ENCODE measurements around the gene GPS1. TPM values are rescaled to one million over a fixed set of nuclear protein-coding genes. Genes with fewer than 3 reads are reported as not detected.

The GPS1 gene
- polyA plus RNA-seq, 2 donors: 61.7 to 65.8 TPM

DNA sequence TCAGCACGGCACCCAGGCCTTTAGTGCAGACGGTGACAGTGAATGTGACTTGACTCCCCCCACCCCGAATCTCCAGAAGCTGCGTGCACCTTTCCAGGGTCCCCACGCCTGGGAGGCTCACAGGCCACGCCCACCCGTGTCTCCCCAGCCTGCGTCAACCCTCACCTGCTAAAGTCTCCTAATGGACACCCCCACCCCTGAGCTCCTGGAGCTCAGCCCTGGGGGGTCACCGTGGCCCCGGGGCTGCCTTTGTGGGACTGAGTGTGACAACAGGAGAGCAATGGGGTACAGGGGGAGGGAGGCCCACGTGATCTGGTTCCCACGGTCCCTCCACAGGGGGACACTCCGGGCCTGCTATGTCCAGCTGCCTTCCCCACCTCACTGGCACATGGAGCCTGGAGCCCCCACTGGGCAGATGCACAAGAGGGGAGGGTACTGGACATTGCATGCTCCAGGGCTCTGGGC is 53.8 kb downstream of the GPS1 start:
- 68 to 74% methylated on average over 13 of the region's 13 CpGs for WGBS, 2 donors
- Histone ChIP-seq H3K9me3 (ENCODE audit: control insufficient read depth in 2 of 2, insufficient read depth in 1 of 2, low read depth in 1 of 2, low read length in 1 of 2) (no peaks in the 10 kb centered on the region), H3K27ac (ENCODE audit: low read depth in 2 of 2, low read length in 1 of 2) (peak overlapping the region; percentile 91 to 95), H3K4me3 (ENCODE audit: low read depth in 1 of 2, low read length in 2 of 2) (no peak overlapping the region), H3K27me3 (ENCODE audit: control insufficient read depth in 1 of 2, insufficient read depth in 2 of 2, low read length in 2 of 2) (no peaks in the 10 kb centered on the region), H3K36me3 (ENCODE audit: control insufficient read depth in 2 of 2, insufficient read depth in 2 of 2, low read length in 1 of 2) (no peaks in the 10 kb centered on the region), H3K4me1 (ENCODE audit: control insufficient read depth in 2 of 2, insufficient read depth in 2 of 2, low read length in 1 of 2) (peaks cover 5 to 49% of the 10 kb centered on the region in 2 donors)

GRCh38 chr17:82105882-82106687 is 54.4 kb downstream of the GPS1 start:
- Histone ChIP-seq H3K4me3 (ENCODE audit: low read depth in 1 of 2, low read length in 2 of 2) (peak overlapping the region; percentile 21 to 39), H3K27ac (ENCODE audit: low read depth in 2 of 2, low read length in 1 of 2) (peak overlapping the region; percentile 91 to 95), H3K36me3 (ENCODE audit: control insufficient read depth in 2 of 2, insufficient read depth in 2 of 2, low read length in 1 of 2) (no peaks in the 10 kb centered on the region), H3K9me3 (ENCODE audit: control insufficient read depth in 2 of 2, insufficient read depth in 1 of 2, low read depth in 1 of 2, low read length in 1 of 2) (no peaks in the 10 kb centered on the region), H3K27me3 (ENCODE audit: control insufficient read depth in 1 of 2, insufficient read depth in 2 of 2, low read length in 2 of 2) (no peaks in the 10 kb centered on the region), H3K4me1 (ENCODE audit: control insufficient read depth in 2 of 2, insufficient read depth in 2 of 2, low read length in 1 of 2) (peaks cover 5 to 43% of the 10 kb centered on the region in 2 donors)
- 22 to 24% methylated on average over 21 to 24 of the region's 24 CpGs for WGBS, 2 donors

DNA sequence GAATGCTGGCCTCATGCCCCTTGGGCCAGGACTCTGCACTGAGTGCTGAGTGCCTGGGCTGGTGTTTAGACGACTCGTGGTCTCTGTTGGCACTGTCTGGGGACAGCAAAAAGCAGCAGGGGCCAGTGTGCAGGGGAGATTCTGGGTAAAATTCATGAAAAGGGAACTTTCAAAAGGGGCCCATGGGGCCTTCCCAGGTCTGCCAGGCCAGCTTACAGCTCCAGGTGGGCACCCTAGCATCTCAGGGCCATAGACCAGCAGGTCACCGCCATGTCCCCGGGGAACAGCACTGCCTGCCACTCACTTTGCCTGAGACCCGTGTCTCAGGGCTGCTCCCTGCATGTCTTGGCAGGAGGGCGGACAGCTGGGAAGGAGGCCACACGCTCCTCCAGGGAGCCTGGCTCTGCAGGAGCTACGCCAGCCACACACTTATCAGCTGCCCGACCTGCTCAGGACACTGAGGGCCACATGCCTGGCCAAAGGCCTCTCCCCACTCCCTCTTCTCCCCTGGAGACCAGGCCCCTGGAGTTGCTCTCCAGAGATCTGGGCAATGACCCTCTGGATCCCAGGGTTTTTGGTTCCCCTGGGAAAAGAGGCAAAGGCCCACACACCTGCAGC is 55.1 kb downstream of the GPS1 start:
- peaks cover 5 to 37% of the 10 kb centered on the region in 2 donors for H3K4me1 ChIP-seq (ENCODE audit: control insufficient read depth in 2 of 2, insufficient read depth in 2 of 2, low read length in 1 of 2)
- H3K9me3 ChIP-seq (ENCODE audit: control insufficient read depth in 2 of 2, insufficient read depth in 1 of 2, low read depth in 1 of 2, low read length in 1 of 2): no peaks in the 10 kb centered on the region
- H3K4me3 ChIP-seq (ENCODE audit: low read depth in 1 of 2, low read length in 2 of 2): peak overlapping the region in 1 of 2 donors; percentile 39
- WGBS, 2 donors: 32 to 45% methylated on average over 9 of the region's 9 CpGs
- H3K27ac ChIP-seq (ENCODE audit: low read depth in 2 of 2, low read length in 1 of 2): peak overlapping the region; percentile 91 to 95
- H3K27me3 ChIP-seq (ENCODE audit: control insufficient read depth in 1 of 2, insufficient read depth in 2 of 2, low read length in 2 of 2): no peaks in the 10 kb centered on the region
- H3K36me3 ChIP-seq (ENCODE audit: control insufficient read depth in 2 of 2, insufficient read depth in 2 of 2, low read length in 1 of 2): no peaks in the 10 kb centered on the region

Other genes starting within 250 kb of the GPS1 start
- gene GCGR, start 247.7 kb upstream of the GPS1 start, polyA plus RNA-seq: under 1 TPM; 0.11 to 0.14 TPM
- 10 to 100 TPM; 24.7 to 32.3 TPM for gene MCRIP1, start 218.6 kb upstream of the GPS1 start, polyA plus RNA-seq
- under 1 TPM; 0.25 to 0.98 TPM for gene PPP1R27, start 216.8 kb upstream of the GPS1 start, polyA plus RNA-seq
- gene P4HB, start 191.4 kb upstream of the GPS1 start, polyA plus RNA-seq: 100 to 1,000 TPM; 582 to 595 TPM
- gene ARHGDIA, start 180.6 kb upstream of the GPS1 start, polyA plus RNA-seq: 100 to 1,000 TPM; 201 to 209 TPM
- gene ALYREF, start 160.3 kb upstream of the GPS1 start, polyA plus RNA-seq: 10 to 100 TPM; 16.3 to 61.0 TPM
- 100 to 1,000 TPM; 127 to 187 TPM for gene ANAPC11, start 160.2 kb upstream of the GPS1 start, polyA plus RNA-seq
- gene NPB, start 149.7 kb upstream of the GPS1 start, polyA plus RNA-seq: under 1 TPM; 0.33 to 0.49 TPM
- gene PCYT2, start 140.5 kb upstream of the GPS1 start, polyA plus RNA-seq: 10 to 100 TPM; 23.1 to 46.5 TPM
- gene SIRT7, start 133.7 kb upstream of the GPS1 start, polyA plus RNA-seq: 10 to 100 TPM; 64.9 to 84.0 TPM
- gene MAFG, start 124.2 kb upstream of the GPS1 start, polyA plus RNA-seq: 10 to 100 TPM; 10.3 to 11.9 TPM
- 10 to 100 TPM in 1 of 2 donors, 1 to 10 TPM in 1; 6.5 to 18.1 TPM for gene PYCR1, start 114.6 kb upstream of the GPS1 start, polyA plus RNA-seq
- gene MYADML2, start 104.7 kb upstream of the GPS1 start, polyA plus RNA-seq: not detected
- under 1 TPM; 0.07 to 0.08 TPM for gene NOTUM, start 90.7 kb upstream of the GPS1 start, polyA plus RNA-seq
- 10 to 100 TPM; 19.1 to 29.8 TPM for gene ASPSCR1, start 74.3 kb upstream of the GPS1 start, polyA plus RNA-seq
- 100 to 1,000 TPM in 1 of 2 donors, 10 to 100 TPM in 1; 86.8 to 117 TPM for gene CENPX, start 29.0 kb upstream of the GPS1 start, polyA plus RNA-seq
- 10 to 100 TPM; 10.6 to 17.2 TPM for gene LRRC45, start 28.6 kb upstream of the GPS1 start, polyA plus RNA-seq
- gene RAC3, start 20.2 kb upstream of the GPS1 start, polyA plus RNA-seq: 1 to 10 TPM; 7.1 to 9.6 TPM
- gene DCXR, start 14.2 kb upstream of the GPS1 start, polyA plus RNA-seq: 100 to 1,000 TPM; 136 to 145 TPM
- 10 to 100 TPM; 27.4 to 36.4 TPM for gene RFNG, start 87 bp upstream of the GPS1 start, polyA plus RNA-seq
- gene DUS1L, start 13.9 kb downstream of the GPS1 start, polyA plus RNA-seq: 100 to 1,000 TPM; 118 to 182 TPM
- gene FASN, start 46.3 kb downstream of the GPS1 start, polyA plus RNA-seq: 10 to 100 TPM; 92.2 to 95.9 TPM
- gene CCDC57, start 160.9 kb downstream of the GPS1 start, polyA plus RNA-seq: 10 to 100 TPM; 16.3 to 33.7 TPM
- 10 to 100 TPM; 17.5 to 41.0 TPM for gene SLC16A3, start 177.1 kb downstream of the GPS1 start, polyA plus RNA-seq
- gene CSNK1D, start 221.8 kb downstream of the GPS1 start, polyA plus RNA-seq: 10 to 100 TPM; 63.7 to 79.6 TPM